HEK293T (cell line): ENCODE data around the gene TIAL1.

Experiments used
- CTCF ChIA-PET: fragments of 350-600 bp; formaldehyde crosslinking; extraction: SDS; loops from one replicate; lab custom pipeline; 2021; ENCODE audit warnings: antibody characterized with exemption, inconsistent platforms; lab: Yijun Ruan, JAX
- POLR2A ChIA-PET: fragments of 350-600 bp; formaldehyde crosslinking; extraction: SDS; loops from one replicate; lab custom pipeline; 2020; ENCODE audit warnings: antibody characterized with exemption, inconsistent platforms; lab: Yijun Ruan, JAX
- DNase-seq: peaks from one replicate; pipeline ENCODE4 v3.0.0; 2012; ENCODE audit warnings: mixed read lengths; ENCODE audit errors: extremely low spot score
- ARNT ChIP-seq: fragments of 450-650 bp; IDR thresholded peaks from 2 replicates; pipeline ENCODE4 v1.6.1; 2017; ENCODE audit warnings: mild to moderate bottlenecking
- BHLHE40 ChIP-seq: fragments of 450-650 bp; IDR thresholded peaks from 2 replicates; pipeline ENCODE4 v1.6.1; 2016; ENCODE audit warnings: mild to moderate bottlenecking, moderate library complexity, borderline replicate concordance
- CTBP1 ChIP-seq: fragments of 450-650 bp; IDR thresholded peaks from 2 replicates; pipeline ENCODE4 v1.6.1; 2016; ENCODE audit warnings: borderline replicate concordance
- ELF4 ChIP-seq: fragments of 450-650 bp; IDR thresholded peaks from 2 replicates; pipeline ENCODE4 v1.6.1; 2017; ENCODE audit warnings: antibody characterized with exemption
- FOXA1 ChIP-seq: fragments of 450-650 bp; IDR thresholded peaks from 2 replicates; pipeline ENCODE4 v1.6.1; 2016; ENCODE audit warnings: mild to moderate bottlenecking
- FOXK2 ChIP-seq: fragments of 450-650 bp; IDR thresholded peaks from 2 replicates; pipeline ENCODE4 v1.6.1; 2016; ENCODE audit warnings: mild to moderate bottlenecking
- FOXM1 ChIP-seq: fragments of 450-650 bp; IDR thresholded peaks from 2 replicates; pipeline ENCODE4 v1.6.1; 2017; ENCODE audit warnings: mild to moderate bottlenecking, borderline replicate concordance
- HDGF ChIP-seq: fragments of 450-650 bp; IDR thresholded peaks from 2 replicates; pipeline ENCODE4 v1.6.1; 2017; ENCODE audit warnings: antibody characterized with exemption, borderline replicate concordance
- L3MBTL2 ChIP-seq: fragments of 450-650 bp; conservative IDR thresholded peaks from 2 replicates; pipeline ENCODE4 v1.6.1; 2016; ENCODE audit warnings: mild to moderate bottlenecking
- LEF1 ChIP-seq: fragments of 450-650 bp; IDR thresholded peaks from 2 replicates; pipeline ENCODE4 v1.6.1; 2017; ENCODE audit warnings: mild to moderate bottlenecking, borderline replicate concordance
- NFRKB ChIP-seq: fragments of 450-650 bp; IDR thresholded peaks from 2 replicates; pipeline ENCODE4 v1.6.1; 2016; ENCODE audit warnings: mild to moderate bottlenecking, moderate library complexity
- SP1 ChIP-seq: fragments of 450-650 bp; IDR thresholded peaks from 2 replicates; pipeline ENCODE4 v1.6.1; 2017
- SUZ12 ChIP-seq: fragments of 450-650 bp; IDR thresholded peaks from 2 replicates; pipeline ENCODE4 v1.6.1; 2016; ENCODE audit warnings: mild to moderate bottlenecking
- TARDBP ChIP-seq: fragments of 450-650 bp; IDR thresholded peaks from 2 replicates; pipeline ENCODE4 v1.6.1; 2016
- ZNF384 ChIP-seq: fragments of 450-650 bp; IDR thresholded peaks from 2 replicates; pipeline ENCODE4 v1.6.1; 2016
- TF ChIP-seq, protein P1 (sequence below): fragments of 450-650 bp; IDR thresholded peaks from 2 replicates; pipeline ENCODE4 v1.6.1; 2016

The TIAL1 gene

GRCh38 chr10:119555178-119555784, 41.5 kb downstream of the TIAL1 start:
- no peak for DNase-seq
- no peak for TF ChIP-seq SUZ12
- CTCF ChIA-PET = interaction anchor here (0.7 kb wide), 1 partner anchor 76 kb away, joined by 3 read pairs; no protein-coding TSS in a partner anchor
- POLR2A ChIA-PET = no interaction called here

GRCh38 chr10:119550827-119551226, 45.9 kb downstream of the TIAL1 start:
- no peak for TF ChIP-seq L3MBTL2
- no peak for TF ChIP-seq TARDBP
- no peak for TF ChIP-seq ZNF384
- TF ChIP-seq HDGF = no peak
- TF ChIP-seq, protein P1, sequence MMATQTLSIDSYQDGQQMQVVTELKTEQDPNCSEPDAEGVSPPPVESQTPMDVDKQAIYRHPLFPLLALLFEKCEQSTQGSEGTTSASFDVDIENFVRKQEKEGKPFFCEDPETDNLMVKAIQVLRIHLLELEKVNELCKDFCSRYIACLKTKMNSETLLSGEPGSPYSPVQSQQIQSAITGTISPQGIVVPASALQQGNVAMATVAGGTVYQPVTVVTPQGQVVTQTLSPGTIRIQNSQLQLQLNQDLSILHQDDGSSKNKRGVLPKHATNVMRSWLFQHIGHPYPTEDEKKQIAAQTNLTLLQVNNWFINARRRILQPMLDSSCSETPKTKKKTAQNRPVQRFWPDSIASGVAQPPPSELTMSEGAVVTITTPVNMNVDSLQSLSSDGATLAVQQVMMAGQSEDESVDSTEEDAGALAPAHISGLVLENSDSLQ = no peak
- no peak for TF ChIP-seq ARNT
- TF ChIP-seq CTBP1 = no peak
- TF ChIP-seq FOXK2 = no peak
- TF ChIP-seq SP1 = no peak
- TF ChIP-seq FOXM1 = no peak
- no peak for TF ChIP-seq ELF4
- TF ChIP-seq BHLHE40 = no peak
- TF ChIP-seq SUZ12 = no peak
- CTCF ChIA-PET = interaction anchor here (0.6 to 0.9 kb wide), 3 partner anchors 56 to 309 kb away, joined by 3 read pairs; no protein-coding TSS in a partner anchor
- DNase-seq = no peak
- POLR2A ChIA-PET = interaction anchor here (0.9 kb wide), 1 partner anchor 13 kb away, joined by 3 read pairs; no protein-coding TSS in a partner anchor

DNA sequence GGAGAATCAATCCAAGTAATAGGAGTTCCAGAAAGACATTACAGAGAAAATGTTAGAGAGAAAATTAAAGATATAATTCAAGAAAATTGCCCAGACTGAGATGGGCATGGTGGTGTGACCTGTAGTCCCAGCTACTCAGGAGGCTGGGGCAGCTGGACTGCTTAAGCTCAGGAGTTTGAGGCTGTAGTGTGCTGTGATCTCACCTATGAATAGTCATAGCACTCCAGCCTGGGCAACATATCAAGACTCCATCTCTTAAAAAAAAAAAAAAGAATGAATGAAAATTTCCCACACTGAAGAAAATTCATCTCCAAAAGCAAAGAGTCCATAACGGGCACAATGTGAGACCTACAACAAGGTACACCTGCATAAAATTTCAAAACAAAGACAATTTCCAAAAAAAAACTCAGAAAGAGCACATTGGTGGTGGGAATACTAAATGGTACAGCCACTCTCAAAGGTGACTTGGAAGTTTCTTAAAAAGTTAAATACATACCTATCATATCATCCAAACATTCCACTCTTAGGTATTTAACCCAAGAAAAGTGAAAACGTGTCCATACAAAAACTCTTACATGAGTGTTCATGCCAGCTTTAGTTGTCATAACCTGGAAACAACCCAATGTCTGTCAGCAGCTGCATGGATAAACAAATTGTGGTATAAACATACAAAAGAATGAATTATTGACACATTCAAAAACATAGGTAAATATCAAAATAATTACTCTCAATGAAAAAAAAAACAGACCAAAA, 47.3 kb downstream of the TIAL1 start:
- DNase-seq = no peak
- TF ChIP-seq FOXM1 (no peak), ARNT (no peak), TARDBP (no peak), ZNF384 (no peak), L3MBTL2 (no peak), SUZ12 (no peak), ELF4 (no peak), SP1 (no peak), CTBP1 (no peak), BHLHE40 (no peak), NFRKB (no peak), FOXA1 (no peak)
- TF ChIP-seq, protein P1 = no peak
- CTCF ChIA-PET = no interaction called here
- POLR2A ChIA-PET = no interaction called here

GRCh38 chr10:119546009-119546408, 50.8 kb downstream of the TIAL1 start:
- TF ChIP-seq NFRKB = no peak
- TF ChIP-seq FOXA1 = no peak
- no peak for TF ChIP-seq TARDBP
- no peak for TF ChIP-seq SUZ12
- TF ChIP-seq HDGF = no peak
- no peak for TF ChIP-seq FOXM1
- no peak for TF ChIP-seq FOXK2
- TF ChIP-seq L3MBTL2 = no peak
- ChIA-PET CTCF (no interaction called here), POLR2A (interaction anchor here (1.4 kb wide), 1 partner anchor 51 kb away, joined by 5 read pairs; the partner anchor contains the start of gene TIAL1)
- no peak for DNase-seq

GRCh38 chr10:119545310-119545709, 51.5 kb downstream of the TIAL1 start:
- ChIA-PET CTCF (interaction anchor here (0.7 kb wide), 1 partner anchor 26 kb away, joined by 5 read pairs; no protein-coding TSS in a partner anchor), POLR2A (no interaction called here)
- no peak for DNase-seq
- TF ChIP-seq BHLHE40 = no peak
- no peak for TF ChIP-seq ELF4
- TF ChIP-seq LEF1 = no peak
- peak; percentile 79 for TF ChIP-seq ZNF384

DNA sequence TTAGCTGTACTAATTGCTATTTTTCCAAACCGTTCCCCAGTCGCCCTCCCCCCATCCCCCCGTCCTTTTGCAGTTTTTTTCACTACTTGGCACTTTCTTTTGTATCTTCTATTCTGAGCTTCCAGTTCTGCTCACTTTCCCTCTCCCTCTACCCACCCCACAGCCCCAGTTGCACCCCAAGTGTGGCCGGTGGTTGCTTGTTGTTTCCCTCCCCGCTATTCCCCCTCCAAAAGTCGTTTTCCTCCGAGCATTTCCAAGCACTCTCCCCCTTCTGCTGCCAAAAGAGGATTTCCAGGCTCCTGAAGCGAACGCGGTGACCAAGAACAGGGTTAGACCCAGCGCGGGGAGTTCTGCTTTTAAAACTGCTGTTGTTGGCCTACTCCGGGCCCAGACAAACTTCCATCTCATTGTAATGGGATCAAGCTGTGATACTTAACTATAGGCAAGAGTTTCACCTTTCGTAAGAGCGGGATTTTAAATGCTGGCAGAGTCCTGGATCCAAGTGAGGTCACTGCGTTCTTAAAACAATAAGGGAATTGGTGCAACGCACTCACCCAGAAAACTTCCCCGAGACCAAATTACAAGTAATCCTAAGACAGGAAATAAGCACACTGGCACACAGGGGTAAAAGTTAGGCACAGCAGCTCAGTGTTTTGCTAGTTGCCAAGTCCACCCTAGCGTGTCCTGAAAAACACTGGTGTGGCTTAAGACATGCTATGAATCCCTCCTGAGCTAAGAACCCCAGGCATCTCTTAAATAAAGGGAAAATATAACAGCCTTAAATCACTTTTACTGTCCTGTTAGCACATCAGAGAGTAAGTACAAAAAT, 52.7 kb downstream of the TIAL1 start:
- peak; percentile 53 for DNase-seq
- ChIA-PET POLR2A (interaction anchor here (0.6 to 3.1 kb wide), 13 partner anchors 12 to 337 kb away, joined by 3 to 41 read pairs (median 6); partner anchors contain the start of genes GRK5 and TIAL1), CTCF (interaction anchor here (0.6 to 1.5 kb wide), 4 partner anchors 14 to 338 kb away, joined by 3 to 6 read pairs (median 4); no protein-coding TSS in a partner anchor)
- no peak for TF ChIP-seq HDGF
- TF ChIP-seq ELF4 = no peak
- TF ChIP-seq CTBP1 = peak; percentile 42; the same call in 1 of the 2 replicates
- no peak for TF ChIP-seq L3MBTL2
- no peak for TF ChIP-seq TARDBP
- TF ChIP-seq, protein P1 = peak; percentile 93; the same call in 1 of the 2 replicates
